Activated CD4-positive, alpha-beta T cell treated with anti-CD3 and anti-CD28 coated beads, Interleukin-2, amount 10 ng/mL, durations not matched to agents 7 days and 5 days (primary cell): ENCODE results near the gene NRDE2. TPM values are rescaled to one million over a fixed set of nuclear protein-coding genes. Genes with fewer than 3 reads are reported as not detected.
"Not testable (repeated sequence)": the region's sequence is repeated elsewhere in the genome, so short reads cannot be mapped to it uniquely, and the experiment has no call there.

Source experiments
- CTCF ChIA-PET: fragments of 350-600 bp; sonication (Branson Sonifier 250); formaldehyde crosslinking; loops from one replicate; lab custom pipeline; 2021; ENCODE audit warnings: antibody characterized with exemption; lab: Charles Lee
- POLR2A ChIA-PET: fragments of 350-600 bp; sonication (Branson Sonifier 250); formaldehyde crosslinking; loops from one replicate; lab custom pipeline; 2021; ENCODE audit warnings: antibody characterized with exemption; lab: Charles Lee
- DNase-seq: peaks from one replicate; pipeline ENCODE4 v3.0.0-alpha.2; 2020
- H3K27ac Mint-ChIP-seq: one replicate; pipeline ENCODE4 v1.8.0; 2021; ENCODE audit warnings: mild to moderate bottlenecking, moderate library complexity, mixed read lengths
- H3K27me3 Mint-ChIP-seq: one replicate; pipeline ENCODE4 v1.8.0; 2021; ENCODE audit warnings: mixed read lengths
- H3K36me3 Mint-ChIP-seq: one replicate; pipeline ENCODE4 v1.8.0; 2021; ENCODE audit warnings: low read depth, mixed read lengths
- H3K4me1 Mint-ChIP-seq: one replicate; pipeline ENCODE4 v1.8.0; 2021; ENCODE audit warnings: mixed read lengths
- H3K4me3 Mint-ChIP-seq: one replicate; pipeline ENCODE4 v1.8.0; 2021; ENCODE audit warnings: mild to moderate bottlenecking, moderate library complexity, mixed read lengths
- H3K9me3 Mint-ChIP-seq: one replicate; pipeline ENCODE4 v1.8.0; 2021; ENCODE audit warnings: mixed read lengths
- total RNA-seq, 2 experiments: library from RNA; stranded (reverse); gene quantifications; one replicate each; pipeline ENCODE4 v1.2.3, GENCODE V29; 2021

Gene NRDE2
- total RNA-seq, 2 experiments from 2014 or later = 21.2 to 23.2 TPM

GRCh38 chr14:90246936-90247335 lies 84.8 kb downstream of the NRDE2 start:
- Mint-ChIP-seq H3K9me3 (peaks cover 7% of the 10 kb centered on the region), H3K4me1 (no peaks in the 10 kb centered on the region), H3K4me3 (no peak overlapping the region), H3K36me3 (no peaks in the 10 kb centered on the region), H3K27ac (no peak overlapping the region), H3K27me3 (peaks cover 2% of the 10 kb centered on the region)
- POLR2A ChIA-PET = no interaction called here
- CTCF ChIA-PET = no interaction called here
- no peak for DNase-seq

- Mint-ChIP-seq H3K4me1 (no peaks in the 10 kb centered on the region), H3K4me3 (no peak overlapping the region), H3K27me3 (no peaks in the 10 kb centered on the region), H3K36me3 (peaks cover 7% of the 10 kb centered on the region), H3K27ac (no peak overlapping the region), H3K9me3 (peaks cover 37% of the 10 kb centered on the region)
- ChIA-PET CTCF (no interaction called here), POLR2A (no interaction called here)
- no peak for DNase-seq
Observed at GRCh38 chr14:90242444-90242843, 89.3 kb downstream of the NRDE2 start.

- Mint-ChIP-seq H3K9me3 (peaks cover 38% of the 10 kb centered on the region), H3K36me3 (peaks cover 7% of the 10 kb centered on the region), H3K27ac (no peak overlapping the region), H3K27me3 (no peaks in the 10 kb centered on the region), H3K4me3 (no peak overlapping the region), H3K4me1 (peaks cover 5% of the 10 kb centered on the region)
- POLR2A ChIA-PET = no interaction called here
- CTCF ChIA-PET = no interaction called here
- DNase-seq = no peak
Observed at GRCh38 chr14:90239139-90239538, 92.6 kb downstream of the NRDE2 start.

GRCh38 chr14:90235179-90235976 lies 96.4 kb downstream of the NRDE2 start:
- Mint-ChIP-seq H3K36me3 (peaks cover 3% of the 10 kb centered on the region), H3K9me3 (peaks cover 25% of the 10 kb centered on the region), H3K27ac (peak overlapping the region; percentile 19), H3K27me3 (peaks cover 2% of the 10 kb centered on the region), H3K4me3 (no peak overlapping the region), H3K4me1 (peaks cover 5% of the 10 kb centered on the region)
- ChIA-PET CTCF (interaction anchor here (0.8 to 2.1 kb wide), 9 partner anchors 8 to 299 kb away, joined by 3 to 9 read pairs (median 3); no protein-coding TSS in a partner anchor), POLR2A (no interaction called here)
- DNase-seq = peak; percentile 67

- not testable (repeated sequence) for H3K4me1 Mint-ChIP-seq, H3K4me3 Mint-ChIP-seq
Observed at GRCh38 chr14:90229942-90230341, 101.8 kb downstream of the NRDE2 start.

GRCh38 chr14:90228478-90228877 lies 103.3 kb downstream of the NRDE2 start:
- POLR2A ChIA-PET = no interaction called here
- H3K4me1 Mint-ChIP-seq = no peaks in the 10 kb centered on the region
- peaks cover 7% of the 10 kb centered on the region for H3K27me3 Mint-ChIP-seq
- H3K36me3 Mint-ChIP-seq = no peaks in the 10 kb centered on the region
- H3K4me3 Mint-ChIP-seq = no peak overlapping the region
- no peak overlapping the region for H3K27ac Mint-ChIP-seq
- CTCF ChIA-PET = no interaction called here
- H3K9me3 Mint-ChIP-seq = no peaks in the 10 kb centered on the region
- no peak for DNase-seq

More at GRCh38 chr14:90229942-90230341, 101.8 kb downstream of the NRDE2 start:
- H3K9me3 Mint-ChIP-seq, H3K27ac Mint-ChIP-seq, H3K27me3 Mint-ChIP-seq, H3K36me3 Mint-ChIP-seq, DNase-seq, POLR2A ChIA-PET: not testable (repeated sequence)
- CTCF ChIA-PET = interaction anchor here (1.7 kb wide), 1 partner anchor 291 kb away, joined by 3 read pairs; no protein-coding TSS in a partner anchor

Other genes with a start within 250 kb of the NRDE2 start
- 10 to 100 TPM; 78.6 to 85.6 TPM for gene PSMC1, start 75.4 kb downstream of the NRDE2 start, total RNA-seq
- 100 to 1,000 TPM; 859 to 914 TPM for gene CALM1, start 65.1 kb upstream of the NRDE2 start, total RNA-seq